Limb (tissue), 2 donors: ENCODE results near the gene OCA2.

ENCODE experiments used
- DNase-seq, 2 donors: peaks; one replicate each; pipeline ENCODE4 v3.0.0-alpha.2; 2016; ENCODE audit errors: extremely low spot score in 2 of 2

The OCA2 gene

DNA sequence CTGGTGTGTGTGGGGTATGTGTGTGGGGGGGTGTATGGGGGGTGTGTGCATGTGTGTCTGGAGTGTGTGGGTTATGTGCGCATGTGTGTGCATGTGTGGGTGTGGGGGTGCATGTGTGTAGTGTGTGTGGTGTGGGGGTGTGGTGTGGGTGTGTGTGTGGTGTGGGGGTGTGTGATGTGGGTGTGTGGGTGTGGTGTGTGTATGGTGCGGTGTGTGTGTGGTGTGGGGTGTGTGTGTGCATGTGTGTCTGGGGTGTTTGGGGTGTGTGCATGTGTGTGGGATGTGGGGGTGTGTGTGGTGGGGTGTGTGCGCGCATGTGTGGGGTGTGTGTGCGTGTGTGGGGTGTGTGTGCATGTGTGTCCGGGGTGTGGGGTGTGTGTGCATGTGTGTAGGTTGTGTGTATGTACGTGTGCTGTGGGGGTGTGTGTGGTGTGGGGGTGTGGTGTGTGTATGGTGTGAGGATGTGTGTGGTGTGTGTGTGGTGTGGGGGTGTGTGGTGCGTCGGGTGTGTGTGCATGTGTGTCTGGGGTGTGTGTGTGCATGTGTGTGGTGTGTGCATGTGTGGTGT lies 6.2 kb upstream of the OCA2 start:
- peak in 1 of 2 donors; percentile 23 for DNase-seq

DNA sequence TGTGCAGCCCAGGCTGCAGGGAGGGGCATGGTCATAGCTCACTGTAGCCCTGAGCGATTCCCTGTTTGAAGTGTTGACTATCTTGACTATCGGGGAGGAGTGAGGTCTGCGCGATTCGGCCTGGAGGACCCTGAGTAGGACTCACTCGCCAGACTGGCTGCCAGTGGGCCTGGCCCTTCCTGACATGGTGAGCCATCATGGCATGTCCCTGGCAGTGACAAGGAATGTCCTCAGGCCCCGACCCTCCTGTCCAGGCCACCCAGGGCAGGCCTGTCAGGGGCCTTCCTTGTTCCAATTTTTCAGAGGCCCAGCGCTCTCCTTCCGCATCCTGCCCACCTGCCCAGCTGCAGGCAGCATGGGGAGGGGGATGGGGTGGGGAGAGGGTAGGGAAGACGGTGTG lies 5.2 kb upstream of the OCA2 start:
- DNase-seq: peak in 1 of 2 donors; percentile 22

DNA sequence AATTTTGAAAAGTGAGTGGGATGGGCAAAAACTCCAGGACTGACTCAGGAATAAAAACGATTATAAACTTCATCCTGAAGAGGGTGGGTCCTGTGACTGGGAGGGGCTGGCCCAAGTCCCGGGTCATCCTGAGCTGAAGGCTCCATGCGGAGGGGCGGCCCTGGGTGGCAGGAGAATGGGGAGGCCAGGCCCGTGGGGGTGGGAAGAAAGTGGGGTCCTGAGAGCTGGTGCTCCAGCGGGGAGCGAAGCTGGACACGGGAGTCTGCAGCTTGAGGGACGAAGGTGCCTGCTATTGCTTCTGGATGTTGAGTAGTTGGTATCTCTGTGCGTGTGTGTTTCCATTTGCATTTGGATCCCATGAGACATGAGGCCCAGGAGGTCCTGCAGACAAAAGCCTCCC lies 4.7 kb upstream of the OCA2 start:
- peak in 1 of 2 donors; percentile 20 for DNase-seq

DNA sequence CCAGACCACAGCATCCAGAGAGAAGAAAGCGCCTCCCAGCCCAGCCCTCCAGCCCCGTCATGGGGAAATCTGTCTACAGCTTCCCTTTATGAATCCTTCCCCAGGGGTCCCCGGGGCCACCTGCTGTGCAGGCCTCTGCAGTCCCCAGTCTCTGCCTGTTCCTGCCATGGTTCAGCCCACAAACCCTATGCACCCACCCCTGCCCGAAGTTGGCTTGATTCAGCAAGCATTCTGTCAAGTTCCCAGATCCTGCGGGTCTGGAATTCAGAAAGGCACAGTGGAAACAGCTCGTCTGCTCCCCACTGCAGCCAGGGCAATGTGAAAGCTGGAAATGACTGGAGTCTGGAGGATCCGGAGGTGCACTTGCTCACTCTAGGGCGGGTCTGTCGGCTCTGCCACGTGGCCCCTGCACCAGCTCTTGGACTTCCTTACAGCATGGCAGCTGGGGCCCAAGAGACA lies 2.9 kb upstream of the OCA2 start:
- peak in 1 of 2 donors; percentile 26 for DNase-seq

DNA sequence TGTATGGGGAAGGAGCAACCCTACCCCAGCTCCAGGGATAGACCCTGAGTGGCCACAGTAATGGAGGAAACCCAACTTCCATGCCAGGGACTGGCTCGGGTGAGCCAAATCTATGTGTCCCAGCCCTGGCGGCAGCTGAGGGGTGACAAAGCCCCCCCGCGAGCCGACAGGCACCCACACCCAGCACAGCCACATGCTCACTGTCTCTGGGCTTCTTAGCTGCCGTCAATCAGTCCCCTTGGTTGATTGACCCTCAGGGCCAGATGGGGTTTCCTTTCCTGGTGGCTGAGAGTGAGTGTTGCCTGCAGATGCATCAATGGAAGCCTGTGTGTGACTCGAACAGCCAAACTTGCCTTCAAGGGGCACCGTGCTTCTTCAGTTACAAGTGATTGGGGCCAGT lies 2.1 kb upstream of the OCA2 start:
- DNase-seq: peak in 1 of 2 donors; percentile 21

DNA sequence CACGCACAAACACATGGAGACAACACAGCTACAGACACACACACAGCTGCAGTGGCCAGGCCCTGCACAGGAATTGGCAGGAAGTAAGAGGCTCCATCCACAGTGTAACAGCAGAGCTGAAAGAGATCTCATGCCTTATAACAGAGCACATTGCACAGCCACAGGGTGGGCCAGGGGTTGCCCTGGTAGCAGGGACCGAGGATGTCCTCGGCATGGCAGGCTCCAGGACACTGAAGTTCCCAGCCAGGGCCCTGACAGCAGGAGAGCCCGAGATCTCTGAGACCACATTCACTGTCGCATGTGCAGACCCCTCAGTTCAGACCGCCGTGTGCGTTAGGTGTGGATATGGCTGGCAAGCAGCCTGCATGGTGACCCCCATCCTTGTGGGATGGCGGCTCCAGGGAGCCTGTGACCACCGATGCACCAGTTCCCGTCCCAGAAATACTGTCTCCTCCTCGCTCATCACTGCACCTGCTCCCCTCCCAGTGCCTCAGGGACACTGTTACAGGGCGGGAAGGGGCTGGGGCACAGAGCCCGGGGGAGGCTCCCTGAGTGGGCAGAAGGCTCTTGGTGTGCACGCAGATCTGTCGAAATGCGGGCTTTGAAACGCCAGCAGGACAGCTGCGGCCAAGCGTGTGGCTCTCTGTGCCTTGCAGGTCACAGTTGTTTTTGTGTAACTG lies 1.5 kb upstream of the OCA2 start:
- no peak for DNase-seq

DNA sequence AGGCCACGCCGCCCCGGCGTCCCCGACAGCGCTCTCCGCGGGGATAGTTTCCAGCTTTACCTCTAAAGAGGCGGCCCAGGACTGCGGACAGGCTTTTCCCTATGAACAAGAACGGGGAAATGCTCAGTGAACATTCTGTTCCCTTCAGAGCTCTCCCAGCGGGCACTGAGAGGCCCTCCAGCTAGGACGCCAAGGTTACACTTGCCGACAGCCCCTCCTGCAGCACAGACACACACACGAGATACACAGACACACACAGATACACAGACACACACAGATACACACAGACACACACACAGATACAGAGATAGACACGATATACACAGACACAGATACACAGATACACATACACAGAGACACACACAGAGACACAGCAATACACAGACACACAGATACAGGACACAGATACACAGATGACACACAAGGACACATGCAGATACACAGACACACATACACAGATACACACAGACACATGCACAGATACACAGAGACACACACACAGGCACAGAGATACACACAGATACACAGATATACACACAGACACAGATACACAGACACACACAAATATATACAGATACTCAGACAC lies 533 bp upstream of the OCA2 start:
- DNase-seq: no peak

DNA sequence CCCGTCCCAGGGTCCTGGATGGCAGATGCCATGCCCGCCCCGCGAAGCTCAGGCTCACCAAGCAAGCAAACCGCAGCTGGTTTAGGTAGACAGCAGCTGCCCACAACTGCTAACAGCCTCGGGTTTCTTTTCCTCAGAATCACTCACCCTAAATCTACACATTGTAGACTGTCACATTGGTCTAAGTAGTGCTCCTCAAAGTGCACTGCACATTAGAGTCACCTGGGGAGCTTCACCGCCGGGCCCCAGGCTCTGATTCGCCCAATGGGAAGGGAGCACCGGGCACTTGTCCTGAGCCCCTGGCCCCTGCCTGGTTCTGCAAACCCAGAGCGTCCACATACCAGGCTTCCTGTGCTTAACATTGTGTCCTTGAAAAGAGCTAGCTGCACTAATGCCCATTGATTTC lies 752 bp downstream of the OCA2 start:
- no peak for DNase-seq

DNA sequence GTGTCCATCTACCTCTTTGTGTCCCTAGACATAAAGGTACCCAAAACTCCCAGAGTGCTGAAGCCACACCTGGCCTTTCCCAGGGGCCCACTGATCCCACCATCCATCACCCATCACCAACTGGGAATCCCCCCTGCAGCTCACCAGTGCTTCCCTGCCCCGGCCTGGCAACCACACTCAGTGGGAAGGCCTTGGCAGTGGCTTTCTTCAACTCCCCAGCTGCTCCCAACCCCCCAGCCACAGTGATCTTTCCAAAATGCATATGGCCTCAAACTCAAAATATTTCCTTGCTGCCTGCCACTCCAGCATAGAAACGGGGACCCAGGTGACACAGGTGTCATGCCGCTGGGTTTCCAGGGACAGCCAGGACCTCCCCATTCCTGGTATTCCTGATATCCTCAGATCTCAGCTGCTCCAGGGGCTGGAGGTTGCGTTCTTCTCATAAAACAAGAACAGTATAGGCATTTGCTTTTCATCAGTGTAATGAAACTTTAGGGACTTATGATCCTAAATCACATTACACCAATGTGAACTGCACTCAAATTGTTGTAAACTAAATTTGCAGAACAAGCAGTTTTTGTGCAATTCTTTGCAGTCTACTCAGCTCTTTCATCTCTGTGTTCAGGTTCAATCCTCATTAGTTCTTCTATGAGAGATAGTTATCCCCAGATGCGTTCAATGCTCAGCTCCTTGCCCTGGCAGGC lies 1.3 kb downstream of the OCA2 start:
- no peak for DNase-seq

DNA sequence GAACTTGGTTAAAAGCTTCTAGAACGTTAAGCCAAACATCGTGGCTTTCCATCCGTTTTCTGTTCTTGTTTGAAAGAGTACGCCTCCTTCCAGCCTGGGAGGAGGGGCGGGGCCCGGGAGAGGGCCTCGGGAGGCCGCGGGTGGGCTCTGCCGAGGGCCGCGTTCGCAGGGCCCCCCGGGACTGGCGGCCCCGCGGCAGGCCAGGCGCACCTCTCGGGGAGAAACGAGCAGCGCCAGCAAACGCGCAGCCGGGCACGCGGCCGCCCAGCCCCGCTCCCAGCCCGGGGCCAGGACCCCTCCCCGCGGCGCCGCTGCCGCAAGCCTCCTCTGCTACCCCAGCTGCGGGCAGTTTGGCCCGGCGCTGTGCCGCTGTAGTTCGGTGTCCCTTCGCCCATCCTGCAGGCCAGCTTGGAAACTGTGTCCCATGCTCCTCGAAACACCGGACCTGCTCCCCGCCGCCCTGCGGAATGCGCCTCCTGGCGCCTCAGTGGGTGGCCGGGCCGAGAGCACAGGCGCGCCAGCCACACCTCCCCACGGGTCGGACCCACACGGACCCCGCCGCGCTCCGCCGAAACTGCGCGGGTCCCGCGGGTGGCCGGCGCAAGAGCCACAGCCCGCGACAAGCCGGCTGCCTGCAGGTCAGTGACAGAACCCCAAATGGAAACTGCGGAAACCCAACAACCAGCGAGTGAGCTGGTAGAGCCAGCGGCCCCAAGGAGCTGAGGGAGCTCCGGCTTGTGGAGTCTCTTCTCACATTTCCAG lies 2.3 kb downstream of the OCA2 start:
- peak in 1 of 2 donors; percentile 66 for DNase-seq

DNA sequence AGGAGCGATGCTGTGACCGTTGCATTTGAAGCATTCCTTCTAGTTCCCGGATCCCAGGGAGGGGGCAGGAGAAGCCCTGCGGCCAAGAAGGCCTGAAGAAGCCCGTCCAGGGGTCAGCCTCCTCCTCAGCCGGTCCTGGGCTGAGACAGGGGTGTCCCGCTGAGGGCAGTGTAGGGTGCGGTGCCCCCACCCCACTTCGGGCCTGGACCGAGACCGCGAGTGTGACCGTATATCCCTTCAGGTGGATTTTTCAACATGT lies 2.8 kb downstream of the OCA2 start:
- DNase-seq: no peak

DNA sequence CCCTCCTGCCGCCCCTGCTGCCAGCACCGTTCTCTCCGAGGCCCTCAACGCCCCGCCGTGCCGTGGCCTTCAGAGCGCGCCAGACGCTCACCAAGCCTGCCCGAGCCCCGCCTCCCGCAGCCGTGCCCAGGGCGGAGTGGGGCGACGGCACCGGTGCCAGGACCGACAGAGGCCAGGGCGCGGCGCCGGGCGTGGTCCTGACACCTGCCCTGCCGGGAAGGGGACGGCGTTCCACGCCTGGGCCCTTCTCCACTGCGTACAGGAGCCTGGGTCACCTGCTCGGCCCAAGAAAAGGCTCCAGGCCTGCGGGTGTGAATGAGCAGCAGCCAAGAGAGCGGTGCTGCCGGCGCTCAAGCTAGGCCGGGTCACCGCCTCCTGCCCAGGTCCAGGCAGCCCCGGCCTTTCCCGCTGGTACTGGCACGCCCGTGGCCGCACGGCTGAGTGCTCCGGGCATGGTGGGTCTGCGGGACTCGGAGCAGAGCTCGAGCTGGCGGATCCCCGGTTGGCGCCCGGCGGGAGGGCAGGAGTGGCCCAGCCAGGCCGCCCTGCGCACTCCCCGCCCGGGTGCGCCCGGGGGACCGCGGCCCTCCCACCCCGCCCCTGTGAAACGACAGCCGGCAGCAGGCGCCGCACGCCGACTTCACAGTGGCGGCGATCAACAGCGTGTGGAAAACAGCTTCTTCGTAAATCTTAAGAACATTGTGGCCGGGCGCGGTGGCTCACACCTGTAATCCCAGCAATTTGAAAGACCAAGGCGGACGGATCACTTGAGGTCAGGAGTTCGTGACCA lies 4.2 kb downstream of the OCA2 start:
- DNase-seq: peak in 1 of 2 donors; percentile 64

DNA sequence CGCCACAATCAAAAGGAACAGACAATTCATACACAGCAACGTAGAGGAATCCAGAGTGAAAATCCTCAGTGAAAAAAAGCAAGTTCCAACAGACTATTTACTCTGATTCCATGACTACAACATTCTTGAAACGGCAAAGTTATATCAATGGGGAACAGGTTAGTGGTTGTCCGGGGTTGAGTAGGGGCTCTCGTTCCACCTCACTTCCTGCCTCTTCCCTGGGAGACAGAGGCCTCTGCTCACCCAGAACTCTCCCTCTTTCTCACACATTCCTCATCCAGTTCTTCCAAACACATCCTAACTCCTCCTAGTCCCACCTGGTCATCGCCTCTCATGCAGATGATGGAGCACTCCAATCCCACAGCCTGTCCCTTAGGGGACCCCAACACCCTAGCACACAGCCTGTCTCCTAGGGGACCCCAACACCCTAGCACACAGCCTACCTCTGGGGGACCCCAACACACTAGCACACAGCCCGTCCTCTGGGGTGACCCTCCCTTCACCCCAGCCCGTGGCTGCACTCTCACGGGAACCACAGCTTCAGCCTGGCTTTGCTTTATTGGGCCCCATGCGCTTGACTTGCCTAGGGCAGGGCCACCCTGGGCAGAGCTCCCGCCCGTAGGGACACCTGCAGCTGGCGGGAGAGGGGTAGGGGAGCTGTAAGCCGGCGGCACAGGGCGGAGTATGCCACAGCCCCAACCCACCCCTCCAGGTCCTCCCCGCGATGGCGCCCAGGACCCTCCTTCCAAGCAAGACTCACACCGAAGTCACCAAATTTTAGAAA lies 5.2 kb downstream of the OCA2 start:
- DNase-seq: no peak

DNA sequence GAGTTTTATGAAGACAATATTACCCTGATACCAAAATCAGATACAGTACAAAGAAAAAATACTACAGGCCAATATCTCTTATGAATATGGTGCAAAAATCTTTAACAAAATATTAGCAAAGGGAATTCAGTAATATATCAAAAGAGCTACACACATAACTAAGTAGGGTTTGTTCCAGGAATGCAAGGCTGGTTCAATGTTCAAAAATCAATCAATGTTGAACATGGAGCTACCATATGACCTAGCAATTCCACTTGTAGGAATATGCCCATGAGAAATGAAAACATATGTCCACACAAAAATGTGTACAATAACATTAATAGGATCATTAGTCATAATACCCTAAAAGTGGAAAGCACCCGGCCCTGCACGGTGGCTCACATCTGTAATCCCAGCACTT lies 7.8 kb downstream of the OCA2 start:
- DNase-seq: no peak

DNA sequence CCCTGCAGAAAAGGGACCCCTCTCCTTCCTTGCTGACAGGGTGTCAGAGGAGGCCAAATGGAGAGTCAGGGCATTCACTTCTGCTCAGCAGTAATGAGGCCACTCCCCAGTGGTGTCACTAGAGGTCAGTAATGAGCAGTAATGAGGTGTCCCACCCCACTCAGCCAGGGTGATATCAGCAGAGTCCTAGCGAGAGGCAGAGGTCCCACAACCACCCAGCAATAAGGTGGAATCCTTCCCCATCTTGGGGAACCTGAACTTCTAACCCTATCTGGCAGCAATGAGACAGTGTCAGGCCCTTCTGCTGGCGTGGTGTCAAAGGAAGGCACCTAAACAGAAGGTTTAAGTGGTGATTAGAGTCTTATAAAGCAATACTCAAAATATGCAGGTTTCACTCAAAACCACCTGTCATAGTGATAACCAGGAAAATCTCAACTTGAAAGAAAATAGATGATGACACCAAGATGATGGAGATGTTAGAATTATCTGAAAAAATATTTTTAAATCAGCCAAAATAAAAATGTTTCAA lies 12.9 kb downstream of the OCA2 start:
- no peak for DNase-seq

DNA sequence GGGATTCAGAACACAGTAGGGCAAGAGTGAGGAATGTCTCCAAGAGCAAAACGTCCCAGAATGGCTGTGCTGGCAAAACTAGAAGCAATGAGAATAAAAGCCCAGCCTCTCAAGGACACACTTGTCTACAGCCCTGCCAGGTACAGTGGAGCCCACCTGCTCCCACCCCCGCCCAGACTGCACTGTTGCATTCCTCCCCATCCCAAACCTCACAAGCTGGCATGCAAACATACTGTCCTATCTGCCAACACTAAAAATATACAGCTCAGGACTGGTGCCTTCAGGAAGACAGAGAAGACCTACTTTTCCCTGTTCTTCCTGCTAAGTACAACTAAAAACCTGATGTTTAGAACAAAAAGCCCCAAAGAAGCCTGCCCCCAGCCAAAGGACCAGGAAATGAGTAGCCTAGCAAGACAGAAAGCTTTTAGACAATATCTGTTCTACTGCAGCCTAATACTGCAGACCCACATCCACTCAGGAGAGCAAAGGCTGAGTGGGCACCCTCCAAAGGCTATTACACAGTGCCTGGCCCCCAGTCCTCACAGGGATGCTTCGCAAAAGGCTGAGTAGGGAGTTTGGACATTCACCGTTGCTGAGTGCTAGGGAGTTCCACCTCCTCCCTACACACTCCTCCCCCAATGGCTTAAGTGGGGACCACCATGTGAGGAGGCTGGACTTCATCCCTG lies 13.5 kb downstream of the OCA2 start:
- DNase-seq: no peak

DNA sequence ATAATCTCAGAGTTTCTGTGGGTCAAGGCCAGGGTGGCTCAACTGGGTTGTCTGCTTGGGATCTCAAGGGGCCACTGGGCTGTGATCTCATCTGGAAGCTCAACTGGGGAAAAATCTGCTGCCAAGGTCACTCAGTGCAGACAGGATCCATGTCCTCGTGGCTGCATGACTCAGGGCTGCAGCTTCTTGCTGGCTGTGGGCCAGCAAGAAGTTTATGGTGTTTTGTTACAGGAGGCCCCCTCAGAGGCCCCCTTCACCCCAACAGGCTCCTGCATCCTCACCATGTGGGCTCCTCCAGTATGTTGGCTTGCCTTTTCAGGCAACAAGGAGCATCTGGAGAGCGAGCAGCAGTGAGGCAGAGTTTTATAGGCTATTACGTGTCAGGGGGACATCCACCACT lies 14.6 kb downstream of the OCA2 start:
- no peak for DNase-seq

DNA sequence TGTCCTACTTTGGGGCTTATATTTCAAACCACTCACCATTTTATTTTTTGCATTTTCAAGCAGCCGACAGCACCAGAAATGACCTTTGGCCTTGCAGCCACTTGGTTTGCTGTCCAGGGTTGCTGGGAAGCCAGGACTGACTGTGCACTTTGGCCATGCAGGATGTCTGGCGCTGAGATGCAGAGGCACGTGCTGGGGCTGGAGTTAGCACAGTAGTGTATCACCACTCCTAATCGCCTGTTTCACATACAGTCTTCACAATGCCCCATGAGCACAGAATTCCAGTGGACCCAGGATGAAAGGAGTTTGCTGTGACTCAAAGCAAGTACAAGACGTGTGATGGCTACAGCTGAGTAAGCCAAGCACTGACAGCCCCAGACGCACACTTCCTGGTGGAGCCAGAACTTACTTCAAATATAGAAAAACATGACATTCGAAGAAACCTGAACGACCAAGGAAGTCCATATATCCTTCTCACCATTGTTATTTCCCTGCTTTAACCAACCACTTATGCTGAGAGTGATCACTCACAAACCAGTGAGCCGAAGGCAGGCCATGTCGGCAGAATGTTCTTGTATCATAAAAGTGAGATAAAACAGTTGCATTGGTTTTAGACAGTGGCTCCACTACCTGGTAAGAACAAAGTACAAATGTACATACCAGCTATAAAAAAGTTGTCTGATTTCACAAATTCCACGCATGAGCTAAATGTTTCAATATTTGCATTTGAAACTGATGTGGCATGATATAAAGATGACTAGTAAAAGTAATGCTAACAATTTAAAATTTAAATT lies 16.0 kb downstream of the OCA2 start:
- DNase-seq: no peak

DNA sequence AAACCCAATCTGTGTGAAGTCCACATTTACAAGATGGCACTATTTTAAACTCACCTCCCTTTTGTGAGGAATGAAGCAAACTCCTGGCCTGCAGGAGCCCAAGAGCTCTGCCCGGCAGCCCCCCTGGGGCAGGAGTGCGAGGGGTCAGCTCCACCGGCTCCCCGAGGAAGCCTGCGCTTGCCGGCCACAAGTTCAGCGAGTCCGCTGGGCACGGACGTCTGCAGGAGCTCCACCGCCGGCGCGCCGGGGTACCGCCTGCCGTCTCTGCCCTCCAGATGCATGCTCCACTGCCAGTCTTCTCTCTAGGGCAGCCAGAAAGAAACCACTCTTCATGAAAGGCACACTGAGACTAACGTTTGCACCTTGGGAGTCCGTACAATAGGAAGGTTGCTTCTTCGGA lies 17.5 kb downstream of the OCA2 start:
- no peak for DNase-seq
